Measurements from ENCODE around the gene PIGU.
"Not testable (repeated sequence)": the region's sequence is repeated elsewhere in the genome, so short reads cannot be mapped to it uniquely, and the experiment has no call there.

The PIGU gene

DNA sequence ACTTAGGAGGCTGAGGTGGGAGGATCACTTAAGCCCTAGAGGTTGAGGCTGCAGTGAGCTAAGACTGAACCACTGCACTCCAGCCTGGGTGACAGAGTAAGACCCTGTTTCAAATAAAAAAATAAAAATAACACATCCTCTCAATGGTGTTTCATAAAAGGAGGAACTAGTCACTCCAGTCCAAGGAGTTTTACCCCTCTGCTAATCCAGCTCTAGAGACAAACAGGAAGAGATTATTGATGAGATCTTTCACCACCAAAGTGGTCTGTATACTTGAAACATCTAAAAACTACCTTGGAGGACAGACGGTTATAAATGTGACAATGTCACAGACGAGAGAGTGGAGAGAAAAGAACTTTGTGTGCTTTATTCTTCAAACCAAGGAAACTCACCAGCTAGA lies 58.2 kb downstream of the PIGU start:
- no peak for DNase-seq

DNA sequence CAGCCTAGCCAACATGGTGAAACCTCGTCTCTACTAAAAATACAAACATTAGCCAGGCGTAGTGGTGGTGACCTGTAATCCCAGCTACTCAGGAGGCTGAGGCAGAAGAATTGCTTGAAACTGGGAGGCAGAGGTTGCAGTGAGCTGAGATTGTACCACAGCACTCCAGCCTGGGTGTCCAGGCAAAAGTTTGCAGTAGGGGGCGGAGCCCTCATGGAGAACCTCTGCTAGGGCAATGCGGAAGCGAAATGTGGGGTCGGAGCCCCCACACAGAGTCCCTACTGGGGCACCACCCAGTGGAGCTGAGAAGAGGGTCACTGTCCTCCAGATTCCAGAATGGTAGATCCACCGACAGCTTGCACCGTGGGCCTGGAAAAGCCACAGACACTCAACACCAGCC lies 60.0 kb downstream of the PIGU start:
- DNase-seq, result not testable (repeated sequence)

DNA sequence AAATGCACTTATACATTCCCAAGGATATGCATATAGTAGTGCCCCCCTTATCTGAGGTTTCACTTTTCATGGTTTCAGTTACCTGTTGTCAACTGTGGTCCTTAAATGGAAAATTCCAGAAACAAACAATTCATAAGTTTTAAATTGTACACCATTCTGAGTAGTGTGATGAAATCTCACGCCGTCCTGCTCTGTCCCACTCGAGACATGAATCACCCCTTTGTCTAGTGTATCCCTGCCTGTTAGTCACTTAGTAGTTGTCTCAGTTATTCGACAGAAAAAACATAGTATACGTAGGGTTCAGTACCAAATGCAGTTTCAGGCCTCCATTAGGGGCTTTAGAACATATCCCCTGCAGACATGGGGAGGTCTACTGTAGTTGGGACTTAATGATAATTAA lies 61.4 kb downstream of the PIGU start:
- no peak for DNase-seq

DNA sequence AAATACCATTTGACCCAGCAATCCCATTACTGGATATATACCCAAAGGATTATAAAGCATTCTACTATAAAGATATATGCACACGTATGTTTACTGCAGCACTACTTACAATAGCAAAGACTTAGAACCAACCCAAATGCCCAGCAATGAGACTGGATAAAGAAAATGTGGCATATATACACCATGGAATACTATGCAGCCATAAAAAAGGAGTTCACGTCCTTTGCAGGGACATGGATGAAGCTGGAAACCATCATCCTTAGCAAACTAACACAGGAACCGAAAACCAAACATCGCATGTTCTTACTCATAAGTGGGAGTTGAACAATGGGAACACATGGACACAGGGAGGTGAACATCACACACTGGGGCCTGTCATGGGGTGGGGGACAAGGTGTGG lies 64.9 kb downstream of the PIGU start:
- not testable (repeated sequence) for DNase-seq

DNA sequence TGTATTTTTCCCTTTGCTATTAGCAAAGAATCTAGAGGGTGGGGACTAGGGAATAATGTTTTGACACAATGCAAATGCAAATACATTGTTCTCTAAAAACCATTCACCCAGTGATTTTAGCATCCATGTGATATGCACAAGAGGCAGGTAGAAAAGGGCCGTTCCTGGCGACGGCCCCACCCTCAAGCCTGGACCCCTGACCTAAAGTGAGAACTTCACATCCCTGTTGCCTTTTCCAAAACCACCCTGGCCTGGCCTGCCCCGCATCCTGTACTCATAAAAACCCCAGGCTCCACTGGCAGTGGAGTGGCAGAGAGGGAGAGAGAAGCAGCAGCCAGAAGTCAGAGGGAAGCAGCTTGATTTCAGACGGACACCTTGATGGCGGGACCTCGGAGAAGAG lies 69.8 kb downstream of the PIGU start:
- no peak for DNase-seq

DNA sequence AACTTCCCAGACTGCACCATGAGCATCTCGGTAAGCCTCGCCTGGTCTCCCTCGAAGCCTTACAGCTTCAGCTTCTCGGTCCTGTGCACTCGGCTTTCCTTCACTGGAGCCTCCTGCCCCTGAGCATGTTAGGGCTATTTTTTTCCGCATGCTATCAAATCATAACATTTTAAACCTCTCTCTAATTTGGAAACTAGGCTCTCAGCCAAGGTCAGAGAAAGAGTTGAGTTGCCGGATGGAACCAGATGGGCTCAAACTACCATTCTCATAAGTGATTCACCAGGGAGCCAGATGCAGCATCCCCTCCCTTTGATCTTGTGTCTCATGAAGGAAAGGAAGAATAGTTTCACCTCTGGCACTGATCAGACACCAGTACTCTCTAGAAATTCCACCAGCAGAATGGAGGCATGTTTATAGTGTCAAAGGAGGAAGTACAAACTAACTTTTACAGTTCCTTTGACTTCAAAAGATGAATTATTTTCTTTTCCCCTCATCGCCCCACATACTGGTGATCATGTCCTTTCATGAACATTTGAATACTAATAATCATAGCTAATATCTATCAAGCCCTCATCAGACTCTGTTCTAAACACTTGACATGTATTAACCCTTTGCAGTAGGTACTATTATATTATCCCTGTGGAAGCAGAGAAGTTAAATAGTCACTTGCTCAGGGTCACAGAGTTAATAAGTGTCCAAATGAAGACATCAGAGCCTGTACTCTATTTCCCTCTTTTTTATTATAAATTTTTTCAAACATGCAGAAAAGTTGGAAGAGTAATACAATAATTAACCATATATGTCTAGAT lies 71.7 kb downstream of the PIGU start:
- no peak for DNase-seq

DNA sequence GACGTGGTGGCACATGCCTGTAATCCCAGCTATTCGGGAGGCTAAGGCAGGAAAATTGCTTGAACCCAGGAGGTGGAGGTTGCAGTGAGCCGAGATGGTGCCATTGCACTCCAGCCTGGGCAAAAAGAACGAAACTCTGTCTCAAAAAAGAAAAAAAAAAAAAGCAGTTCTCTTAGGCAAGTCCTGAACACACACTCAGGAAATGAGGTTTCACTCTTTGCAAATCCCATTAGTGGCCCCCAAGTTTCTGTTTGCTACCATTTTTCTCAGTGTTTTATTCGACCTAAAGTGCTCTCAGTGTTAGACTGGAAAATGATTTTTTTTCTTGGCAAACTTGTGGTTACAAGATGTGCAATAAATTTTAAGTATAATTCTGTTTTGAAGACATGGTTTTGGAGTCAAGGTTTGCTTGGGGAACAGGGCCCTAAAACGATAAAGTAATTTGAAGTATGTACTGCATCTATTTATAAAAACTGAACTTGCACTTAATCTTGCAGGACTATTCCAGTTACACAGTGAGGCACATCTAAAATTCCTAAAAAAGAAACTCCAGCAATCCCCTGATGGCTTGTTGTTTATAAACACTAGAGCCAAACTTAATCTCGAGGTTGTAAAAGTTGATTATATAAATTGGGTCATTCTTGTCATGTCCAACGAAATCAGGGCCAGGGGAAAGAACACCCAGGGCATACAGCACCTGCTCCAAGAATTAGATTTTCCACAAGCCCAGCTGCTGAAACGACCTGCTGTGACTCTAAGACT lies 75.8 kb downstream of the PIGU start:
- DNase-seq, result no peak

DNA sequence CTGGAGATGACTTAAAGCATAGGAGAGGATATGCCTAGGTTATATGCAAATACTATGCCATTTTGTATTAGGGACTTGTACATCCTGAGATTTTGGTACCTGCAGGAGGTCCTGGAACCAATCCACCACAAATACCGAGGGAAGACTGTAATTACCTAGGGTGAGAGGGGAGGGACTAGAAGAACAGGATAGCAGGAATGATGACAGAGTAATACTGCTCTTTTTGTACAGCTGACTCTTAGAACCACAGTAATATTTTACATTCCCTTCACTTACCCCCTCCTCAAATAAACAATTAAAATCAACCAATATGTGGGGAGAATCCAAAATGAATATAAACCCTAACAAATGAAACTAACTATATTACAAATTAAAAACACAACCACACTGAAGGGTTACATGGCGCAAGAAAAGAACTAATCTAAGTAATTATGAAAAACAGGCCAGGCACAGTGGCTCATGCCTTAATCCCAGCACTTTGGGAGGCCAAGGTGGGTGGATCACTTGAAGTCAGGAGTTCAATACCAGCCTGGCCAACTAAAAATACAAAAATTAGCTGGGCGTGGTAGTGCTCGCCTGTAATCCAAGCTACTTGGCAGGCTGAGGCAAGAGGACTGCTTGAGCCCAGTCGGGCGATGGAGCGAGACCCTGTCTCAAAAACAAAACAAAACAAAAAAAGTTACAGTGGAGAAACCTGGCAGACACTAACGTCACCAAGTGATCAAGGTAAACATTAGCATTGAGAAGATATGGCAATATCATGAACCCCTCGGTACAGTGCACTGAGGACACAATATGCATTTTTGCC lies 81.3 kb downstream of the PIGU start:
- DNase-seq, result no peak

DNA sequence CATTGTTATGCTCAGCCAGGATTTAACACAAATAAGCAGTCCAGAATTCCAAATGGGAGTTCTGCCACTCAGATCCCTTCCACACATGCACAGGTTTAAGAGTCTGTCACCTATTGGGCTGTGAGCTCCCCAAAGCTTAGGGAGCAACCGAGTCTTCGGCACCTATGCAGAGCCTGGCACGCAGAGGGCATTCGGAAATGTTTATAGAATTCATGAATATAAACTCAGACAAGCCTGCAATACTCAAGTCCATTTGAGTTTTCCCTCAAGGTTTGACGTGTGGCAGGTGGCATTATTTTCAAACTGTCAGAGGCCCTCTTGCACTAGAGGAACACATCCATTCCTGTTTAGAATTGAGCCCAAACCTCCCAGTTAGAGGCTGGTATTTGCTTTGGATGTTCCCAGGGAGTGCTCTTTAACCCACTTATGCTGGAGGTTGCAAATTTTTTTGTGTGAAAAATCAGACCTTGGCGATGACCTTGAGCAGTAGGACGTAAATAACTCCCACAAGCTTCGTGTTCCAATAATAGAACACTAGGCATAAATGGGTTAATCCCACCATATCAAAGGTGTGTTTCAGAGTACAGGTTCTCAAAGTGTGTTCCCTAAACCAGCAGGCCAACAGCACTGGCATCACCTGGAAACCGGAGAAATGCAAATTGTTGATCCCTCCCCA lies 90.3 kb downstream of the PIGU start:
- DNase-seq, result no peak

DNA sequence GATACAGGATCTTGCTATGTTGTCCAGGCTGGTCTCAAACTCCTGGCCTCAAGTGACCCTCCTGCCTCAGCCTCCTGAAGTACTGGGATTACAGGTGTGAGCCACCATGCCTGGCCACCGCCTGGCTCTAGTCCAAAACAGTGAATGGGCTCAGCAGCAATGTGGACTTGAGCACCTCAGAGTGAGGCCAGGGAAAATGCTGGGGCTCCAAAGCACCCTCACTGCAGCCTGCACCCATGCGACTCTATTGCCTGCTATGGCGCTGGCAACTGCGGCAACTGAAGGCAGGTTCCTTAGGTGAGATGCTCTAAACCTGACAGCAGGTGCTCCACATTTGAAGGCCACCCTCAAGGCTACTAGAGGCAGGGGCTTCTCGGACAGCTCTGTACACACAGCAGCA lies 91.9 kb downstream of the PIGU start:
- no peak for DNase-seq

DNA sequence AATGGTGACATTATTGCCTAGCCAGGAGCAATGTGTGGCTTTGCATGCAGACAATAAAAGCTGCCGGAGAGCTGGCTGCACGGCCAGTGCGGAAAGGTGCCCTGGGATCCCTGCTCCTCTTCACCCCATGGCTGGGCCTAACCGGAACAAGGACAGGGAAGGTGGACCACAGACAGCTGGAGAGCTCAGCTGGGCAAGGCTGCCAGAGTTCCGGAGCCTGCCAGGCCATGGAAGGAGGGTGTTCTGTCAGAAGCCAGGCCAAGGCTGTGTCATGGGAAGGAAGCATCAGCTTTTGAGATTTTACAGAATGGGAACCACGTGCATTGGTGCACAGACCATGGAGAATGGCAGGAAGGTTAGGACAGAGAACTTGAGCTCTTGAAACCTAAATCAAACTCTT lies 93.3 kb downstream of the PIGU start:
- no peak for DNase-seq

DNA sequence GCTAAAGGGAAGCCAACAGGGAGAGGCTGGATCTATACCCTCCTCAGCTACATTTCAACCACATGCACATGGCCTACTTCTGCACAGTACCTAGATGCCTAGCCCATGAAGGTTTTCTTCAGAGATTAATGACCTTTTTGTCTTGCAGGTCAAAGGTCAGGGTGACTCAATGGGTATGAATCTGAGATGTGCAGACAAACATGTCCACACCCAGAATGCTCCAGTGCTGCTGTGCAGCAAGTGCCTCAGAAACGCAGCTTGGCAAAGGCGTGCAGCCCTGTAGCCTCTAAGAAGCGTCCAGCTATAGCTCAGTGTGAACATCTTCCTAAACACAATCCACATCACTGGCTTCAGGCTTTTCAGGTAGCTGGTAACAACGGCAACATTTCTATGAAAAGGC lies 94.0 kb downstream of the PIGU start:
- DNase-seq, result no peak

DNA sequence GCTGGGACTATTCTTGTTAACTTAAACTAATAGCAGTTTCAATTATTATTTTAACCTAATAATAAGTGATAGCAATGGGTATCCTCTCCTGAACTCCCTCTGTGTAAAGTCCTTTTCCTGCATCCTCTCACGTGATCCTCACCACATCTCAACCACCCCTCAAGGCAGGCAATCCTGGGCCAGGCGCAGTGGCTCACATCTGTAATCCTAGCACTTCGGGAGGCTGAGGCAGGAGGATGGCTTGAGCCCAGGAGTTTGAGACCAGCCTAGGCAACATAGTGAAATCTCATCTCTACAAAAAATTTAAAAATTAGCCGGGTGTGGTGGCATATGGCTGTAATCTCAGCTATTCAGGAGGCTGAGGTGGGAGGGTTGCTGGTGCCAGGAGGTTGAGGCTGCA lies 94.7 kb downstream of the PIGU start:
- no peak for DNase-seq

DNA sequence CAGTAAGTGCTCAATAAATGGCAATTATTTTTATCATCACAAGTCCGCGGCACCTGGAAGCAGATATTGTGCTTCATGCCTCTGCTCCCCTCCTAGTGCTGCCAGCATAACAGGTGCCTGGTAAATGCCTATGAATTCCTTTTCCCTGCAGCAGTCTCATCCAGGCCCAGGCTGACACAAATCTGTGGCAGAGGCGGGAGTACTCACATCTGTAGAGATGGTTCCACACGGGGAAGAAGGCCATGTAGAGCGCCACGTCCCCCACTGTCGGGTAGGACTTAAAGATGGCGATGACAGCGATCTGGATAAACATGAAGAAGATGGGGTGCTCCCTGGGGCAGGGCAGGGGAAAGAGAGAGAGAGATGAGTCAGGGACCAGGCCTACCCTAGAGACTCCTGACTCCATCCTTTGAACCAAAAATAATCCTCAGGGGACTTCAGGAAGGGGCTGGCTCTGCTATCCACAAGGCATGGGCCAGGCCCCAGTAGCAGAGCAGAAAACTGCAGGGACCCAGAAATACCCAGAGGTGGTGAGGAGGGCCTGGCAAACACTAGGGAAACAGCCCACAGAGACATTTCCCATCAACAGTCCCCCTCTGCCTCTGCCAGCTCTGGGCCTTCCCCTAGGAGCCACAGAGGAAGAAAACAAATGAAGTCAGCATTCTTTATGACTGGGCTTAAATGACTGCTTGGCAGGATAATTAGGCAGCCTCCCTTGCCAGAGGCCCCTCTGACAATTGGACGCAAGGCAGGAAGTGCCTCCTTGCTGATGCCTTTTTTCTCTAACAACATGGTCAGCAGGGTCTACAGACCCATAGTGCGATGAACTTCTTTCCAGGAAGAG lies 95.3 kb downstream of the PIGU start:
- DNase-seq, result peak; percentile 16

DNA sequence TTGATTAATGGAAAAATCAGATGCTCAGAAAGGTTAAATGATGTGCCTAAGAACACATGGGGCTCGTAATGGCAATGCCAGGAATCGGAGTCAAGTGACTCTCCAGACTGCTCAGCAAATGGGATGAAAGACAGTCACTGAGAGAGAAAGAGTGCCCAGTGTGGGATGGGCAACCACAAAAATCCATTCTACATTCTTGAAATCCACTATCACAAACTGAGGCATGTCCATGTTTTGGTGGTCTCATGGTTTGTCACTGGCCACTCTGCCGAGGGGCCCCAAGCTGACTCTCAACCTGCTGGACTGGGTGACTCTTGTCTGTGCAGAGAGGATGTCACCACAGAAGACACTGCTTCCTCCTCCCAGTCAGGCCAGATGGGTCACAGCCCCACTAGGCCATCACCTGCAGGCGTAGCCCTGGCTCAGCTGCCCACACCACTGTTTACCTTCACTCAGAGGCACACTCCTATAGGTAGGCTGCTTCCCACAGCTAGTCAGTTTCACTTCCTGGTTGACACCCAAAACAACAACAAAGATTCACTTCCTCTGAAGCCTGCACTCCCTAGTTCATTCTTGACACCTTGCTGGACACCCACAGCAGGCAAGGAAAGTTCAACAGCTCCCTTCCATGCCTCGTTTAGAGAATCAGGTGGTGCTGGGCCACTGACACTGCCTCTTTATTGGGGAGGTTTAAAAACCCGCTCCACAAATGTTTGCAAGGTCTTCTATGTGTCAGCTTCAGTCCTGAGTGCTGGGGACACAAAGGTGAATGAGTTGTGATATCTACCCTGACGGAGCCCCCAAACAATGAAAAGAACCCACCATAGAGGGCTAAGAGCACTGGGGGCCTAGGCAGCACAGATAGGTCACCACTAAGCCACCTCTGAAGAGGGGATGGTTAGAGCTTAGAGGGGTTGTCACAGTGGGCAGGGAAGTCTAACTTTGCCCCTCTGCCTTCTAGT lies 96.6 kb downstream of the PIGU start:
- DNase-seq, result no peak

DNA sequence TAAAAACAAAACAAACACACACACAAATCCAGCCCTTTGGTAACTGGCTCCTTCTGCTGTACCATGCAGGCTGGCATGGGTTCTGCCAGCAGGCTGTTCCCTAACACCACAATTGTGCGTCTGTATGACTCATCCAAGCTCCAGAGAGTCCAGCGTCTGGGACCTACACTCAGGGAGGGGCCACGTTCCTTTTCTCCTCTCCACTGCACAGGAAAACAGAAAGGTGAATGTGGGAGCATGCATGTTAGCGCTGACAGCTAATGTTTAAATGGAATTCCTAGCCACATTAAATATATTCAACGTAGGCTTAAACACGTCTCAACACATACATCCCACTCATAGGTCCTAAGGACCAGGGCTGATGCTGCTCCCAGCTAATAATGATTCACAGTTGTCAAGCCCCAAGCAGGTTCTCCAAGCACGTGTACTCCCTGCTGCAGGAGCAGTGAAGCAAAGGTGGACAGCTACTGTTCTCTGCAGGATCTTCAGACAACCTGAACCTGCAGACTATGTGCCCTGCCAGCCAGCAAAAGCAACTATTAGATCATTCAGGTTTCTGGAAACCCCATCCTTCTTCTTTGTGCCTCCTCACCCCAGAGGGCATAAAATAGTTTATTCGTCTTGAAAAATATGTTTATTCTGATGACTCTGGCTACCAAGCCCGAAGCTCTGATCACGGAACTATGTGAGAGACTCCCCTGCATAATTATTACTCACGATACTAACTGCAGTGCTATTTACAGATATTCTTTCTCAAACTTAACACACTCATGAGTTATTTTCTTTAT lies 97.5 kb downstream of the PIGU start:
- DNase-seq, result no peak

DNA sequence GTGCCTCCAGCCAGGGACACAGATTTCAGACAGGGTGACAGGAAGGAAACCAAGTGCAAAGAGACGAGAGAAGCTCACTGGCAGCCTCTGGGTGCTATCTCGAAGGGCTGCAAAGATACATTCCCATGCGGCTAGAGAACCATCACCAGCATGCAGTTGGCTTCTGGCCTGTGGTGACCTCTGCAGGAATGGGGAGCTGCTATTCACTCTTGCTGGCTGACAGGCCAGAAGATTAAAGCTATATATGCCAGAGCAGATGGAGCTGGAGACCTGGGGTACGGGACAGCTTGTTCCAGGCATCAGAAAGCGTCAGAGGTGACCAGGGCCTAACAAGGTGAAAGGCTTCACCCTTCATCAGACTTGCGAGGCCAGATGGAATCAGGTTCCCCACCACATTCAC lies 98.4 kb downstream of the PIGU start:
- DNase-seq, result no peak

DNA sequence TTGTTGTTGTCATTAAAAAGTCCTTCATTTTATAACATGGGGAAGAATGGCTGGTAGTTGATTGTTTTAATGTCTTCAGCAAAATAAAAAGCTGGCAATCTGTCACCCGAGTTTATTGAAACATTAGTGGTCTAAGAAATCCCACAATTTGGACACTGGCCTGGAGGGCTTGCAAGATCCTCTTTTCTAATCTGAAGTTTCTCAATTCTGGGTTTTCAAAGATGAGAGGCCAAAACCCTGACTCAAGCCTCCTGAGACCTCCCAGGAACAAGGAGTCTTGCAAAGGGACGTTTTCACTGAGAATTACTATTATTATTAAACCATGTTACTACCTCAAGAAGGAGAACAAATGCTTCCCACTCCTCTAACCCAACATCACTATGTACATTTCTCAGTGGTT lies 98.9 kb downstream of the PIGU start:
- no peak for DNase-seq

DNA sequence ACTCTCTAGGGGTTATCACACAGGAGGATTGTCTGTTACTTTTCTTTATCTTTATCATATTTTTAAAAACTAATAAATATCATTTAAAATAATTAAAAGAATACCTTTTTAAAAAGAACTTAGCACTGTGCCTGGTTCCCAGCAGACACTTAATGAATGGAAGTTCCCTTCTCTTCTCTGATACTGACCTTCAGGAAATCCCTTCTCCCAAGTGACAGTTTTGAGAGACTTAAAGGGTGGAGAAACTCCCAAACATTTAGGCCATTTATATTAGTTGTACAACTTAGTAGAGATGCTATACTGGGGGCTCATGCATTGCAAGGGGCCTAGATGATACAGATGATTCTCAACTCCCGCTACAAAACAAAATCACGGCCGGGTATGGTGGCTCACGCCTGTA lies 99.8 kb downstream of the PIGU start:
- no peak for DNase-seq

DNA sequence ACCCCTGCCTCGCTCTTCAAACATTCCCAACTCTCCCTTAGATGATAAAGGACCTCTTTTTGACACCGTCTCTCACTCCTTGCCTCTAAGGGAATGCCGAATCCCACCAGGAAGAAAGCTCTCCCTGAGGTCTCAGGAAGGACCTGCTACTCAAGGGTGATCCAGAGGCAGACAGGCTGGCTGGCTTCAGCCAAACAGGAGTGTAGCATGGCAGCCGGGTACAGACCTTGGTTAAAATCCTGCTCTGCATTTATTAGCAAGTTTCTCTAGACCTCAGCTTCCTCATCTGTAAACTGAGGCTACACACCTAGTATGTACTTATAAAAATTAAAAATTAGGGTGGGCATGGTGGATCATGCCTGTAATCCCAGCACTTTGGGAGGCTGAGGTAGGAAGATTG lies 101.1 kb downstream of the PIGU start:
- no peak for DNase-seq
